ENCODE results near the gene ROBO1. TPM values are rescaled to one million over a fixed set of nuclear protein-coding genes. Genes with fewer than 3 reads are reported as not detected.
A peak's percentile ranks its signal among the peaks of the same experiment; 100 is the strongest.

The ROBO1 gene
- total RNA-seq, 1 experiment from 2014 or later, result 35.5 TPM

GRCh38 chr3:79038057-79038456 lies 729.7 kb downstream of the ROBO1 start:
- H3K4me2 ChIP-seq (ENCODE audit: low read length), result no peak overlapping the region
- no peak overlapping the region for H2AFZ ChIP-seq (ENCODE audit: low read length)
- H3K36me3 ChIP-seq (ENCODE audit: low read depth, low read length), result no peaks in the 10 kb centered on the region
- no peaks in the 10 kb centered on the region for H3K9me2 ChIP-seq (replicated peaks; ENCODE audit: low read length)
- H3K27me3 ChIP-seq (ENCODE audit: low read length), result no peaks in the 10 kb centered on the region
- ATAC-seq, result no peak
- DNase-seq, result no peak
- H3K4me3 ChIP-seq (ENCODE audit: low read length), result no peak overlapping the region
- ChIA-PET POLR2A (ENCODE audit: unreplicated experiment) (no interaction called here), CTCF (no interaction called here)
- H4K20me1 ChIP-seq (ENCODE audit: low read length), result no peaks in the 10 kb centered on the region
- intact Hi-C loops (cut with micrococcal nuclease), result no loop called here
- no peaks in the 10 kb centered on the region for H3F3A ChIP-seq (ENCODE audit: low read length, unreplicated experiment)
- no peaks in the 10 kb centered on the region for H3K9me3 ChIP-seq (ENCODE audit: low read length)
- no peak overlapping the region for H3K9ac ChIP-seq (ENCODE audit: low read length)
- no peak overlapping the region for H3K27ac ChIP-seq (ENCODE audit: low read length)
- no peaks in the 10 kb centered on the region for H3K79me2 ChIP-seq (ENCODE audit: low read length)
- no peaks in the 10 kb centered on the region for H3K4me1 ChIP-seq (ENCODE audit: insufficient read depth, low read length)
- no peak for TF ChIP-seq EZH2phosphoT487 (IDR thresholded peaks at IDR 0.05; ENCODE audit: borderline replicate concordance, low read length)
- no peak for TF ChIP-seq EZH2 (IDR thresholded peaks at IDR 0.05; ENCODE audit: low read length, unreplicated experiment)
- TF ChIP-seq CTCF (conservative IDR thresholded peaks at IDR 0.05; ENCODE audit: low read depth, low read length), result no peak
- BruUV-seq (replicated peaks), result no TSS peak

- BruUV-seq (replicated peaks), result no TSS peak
- intact Hi-C loops (cut with micrococcal nuclease), result loop anchor here (1.0 to 5.0 kb wide), 6 partner anchors 14 to 374 kb away; no protein-coding TSS in a partner anchor
- TF ChIP-seq EZH2phosphoT487 (IDR thresholded peaks at IDR 0.05; ENCODE audit: borderline replicate concordance, low read length), result no peak
- peak; percentile 87 for TF ChIP-seq CTCF (conservative IDR thresholded peaks at IDR 0.05; ENCODE audit: low read depth, low read length)
- no peak for TF ChIP-seq EZH2 (IDR thresholded peaks at IDR 0.05; ENCODE audit: low read length, unreplicated experiment)
- Histone ChIP-seq H3K9ac (ENCODE audit: low read length) (no peak overlapping the region), H2AFZ (ENCODE audit: low read length) (no peak overlapping the region), H3K9me3 (ENCODE audit: low read length) (no peaks in the 10 kb centered on the region), H3K79me2 (ENCODE audit: low read length) (no peaks in the 10 kb centered on the region), H3K4me1 (ENCODE audit: insufficient read depth, low read length) (peaks cover 6% of the 10 kb centered on the region; the same call in 1 of the 2 replicates), H3F3A (ENCODE audit: low read length, unreplicated experiment) (no peaks in the 10 kb centered on the region), H3K36me3 (ENCODE audit: low read depth, low read length) (no peaks in the 10 kb centered on the region), H3K4me2 (ENCODE audit: low read length) (no peak overlapping the region), H3K27me3 (ENCODE audit: low read length) (no peaks in the 10 kb centered on the region), H4K20me1 (ENCODE audit: low read length) (no peaks in the 10 kb centered on the region), H3K27ac (ENCODE audit: low read length) (no peak overlapping the region), H3K9me2 (replicated peaks; ENCODE audit: low read length) (no peaks in the 10 kb centered on the region), H3K4me3 (ENCODE audit: low read length) (no peak overlapping the region)
- ATAC-seq (peak; percentile 61), DNase-seq (peak; percentile 86)
- ChIA-PET CTCF (interaction anchor here (0.6 to 1.1 kb wide), 4 partner anchors 44 to 387 kb away, joined by 3 to 5 read pairs (median 3); no protein-coding TSS in a partner anchor), POLR2A (ENCODE audit: unreplicated experiment) (no interaction called here)
Measured at GRCh38 chr3:79032686-79033318, 735.0 kb downstream of the ROBO1 start.

- ATAC-seq, result no peak; the same call in 1 of the 2 replicates
- H3K9me2 ChIP-seq (replicated peaks; ENCODE audit: low read length), result no peaks in the 10 kb centered on the region
- no peak overlapping the region for H3K4me3 ChIP-seq (ENCODE audit: low read length)
- H2AFZ ChIP-seq (ENCODE audit: low read length), result no peak overlapping the region
- H3K27me3 ChIP-seq (ENCODE audit: low read length), result no peaks in the 10 kb centered on the region
- no TSS peak for BruUV-seq (replicated peaks)
- DNase-seq, result no peak
- H3K9me3 ChIP-seq (ENCODE audit: low read length), result no peaks in the 10 kb centered on the region
- CTCF ChIA-PET, result no interaction called here
- POLR2A ChIA-PET (ENCODE audit: unreplicated experiment), result no interaction called here
- H3K79me2 ChIP-seq (ENCODE audit: low read length), result no peaks in the 10 kb centered on the region
- H3K36me3 ChIP-seq (ENCODE audit: low read depth, low read length), result no peaks in the 10 kb centered on the region
- TF ChIP-seq CTCF (conservative IDR thresholded peaks at IDR 0.05; ENCODE audit: low read depth, low read length) (no peak), EZH2phosphoT487 (IDR thresholded peaks at IDR 0.05; ENCODE audit: borderline replicate concordance, low read length) (no peak), EZH2 (IDR thresholded peaks at IDR 0.05; ENCODE audit: low read length, unreplicated experiment) (no peak)
- H3K4me1 ChIP-seq (ENCODE audit: insufficient read depth, low read length), result peaks cover 6% of the 10 kb centered on the region; the same call in 1 of the 2 replicates
- H3K4me2 ChIP-seq (ENCODE audit: low read length), result no peak overlapping the region
- intact Hi-C loops (cut with micrococcal nuclease), result loop anchor here (5.0 kb wide), 3 partner anchors 38 to 332 kb away; no protein-coding TSS in a partner anchor
- H4K20me1 ChIP-seq (ENCODE audit: low read length), result no peaks in the 10 kb centered on the region
- H3F3A ChIP-seq (ENCODE audit: low read length, unreplicated experiment), result no peaks in the 10 kb centered on the region
- H3K9ac ChIP-seq (ENCODE audit: low read length), result no peak overlapping the region
- H3K27ac ChIP-seq (ENCODE audit: low read length), result no peak overlapping the region
Measured at GRCh38 chr3:79030157-79030556, 737.6 kb downstream of the ROBO1 start.

All from PC-3 (cell line).